Measurements from ENCODE around the gene PFN2. TPM values are rescaled to one million over a fixed set of nuclear protein-coding genes. Genes with fewer than 3 reads are reported as not detected.

Gene PFN2
- total and polyA plus RNA-seq, 2 experiments from 2014 or later, result 122 to 152 TPM

DNA sequence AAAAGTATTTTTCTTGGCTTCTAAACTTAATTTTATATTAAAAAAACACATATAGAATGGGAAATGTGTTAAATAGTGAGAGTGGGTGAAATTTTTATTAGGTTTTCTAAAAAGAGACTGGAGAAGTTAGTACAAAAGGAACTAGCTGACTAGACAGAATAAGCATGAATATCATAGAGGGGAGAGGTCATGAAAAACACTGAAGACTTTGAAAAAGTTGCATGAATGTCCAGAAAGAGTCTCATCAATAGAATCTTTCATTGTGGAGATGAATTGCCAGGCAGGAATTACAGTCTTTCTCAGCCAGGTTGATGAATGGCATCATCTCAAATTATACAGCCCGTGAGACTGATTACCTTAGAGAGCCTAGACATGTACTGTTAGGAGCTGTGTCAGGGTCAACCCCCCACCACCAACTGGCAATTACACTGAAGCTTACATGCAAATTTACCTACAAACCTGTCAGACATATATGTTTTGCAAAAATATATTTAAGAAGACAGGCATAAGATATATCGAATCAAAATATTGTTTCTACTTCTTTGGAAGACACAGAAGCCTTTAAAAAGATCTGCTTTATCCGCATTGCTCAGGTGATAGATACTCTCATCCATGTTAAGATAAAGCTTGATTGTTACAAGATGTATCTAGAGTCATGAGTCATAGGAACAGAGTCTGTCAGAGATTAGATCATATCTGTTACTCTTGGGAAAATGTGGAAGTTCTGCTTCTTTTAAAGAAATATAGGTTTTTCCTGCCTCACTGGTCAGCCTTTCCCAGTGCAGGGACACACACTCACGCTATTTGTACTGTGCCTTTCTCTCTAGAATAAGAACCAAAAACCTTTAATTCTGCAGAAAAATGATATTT is 34.8 kb upstream of the PFN2 start:
- Histone ChIP-seq H3K9me3 (ENCODE audit: low read depth) (no peaks in the 10 kb centered on the region), H3K27me3 (no peaks in the 10 kb centered on the region), H3K36me3 (no peaks in the 10 kb centered on the region), H3K4me3 (no peak overlapping the region), H3K4me1 (ENCODE audit: low read depth) (no peaks in the 10 kb centered on the region), H3K27ac (no peak overlapping the region)
- no peak for DNase-seq (ENCODE audit: low read depth in 1 of 2, low spot score in 1 of 2)
- TF ChIP-seq, protein P1, sequence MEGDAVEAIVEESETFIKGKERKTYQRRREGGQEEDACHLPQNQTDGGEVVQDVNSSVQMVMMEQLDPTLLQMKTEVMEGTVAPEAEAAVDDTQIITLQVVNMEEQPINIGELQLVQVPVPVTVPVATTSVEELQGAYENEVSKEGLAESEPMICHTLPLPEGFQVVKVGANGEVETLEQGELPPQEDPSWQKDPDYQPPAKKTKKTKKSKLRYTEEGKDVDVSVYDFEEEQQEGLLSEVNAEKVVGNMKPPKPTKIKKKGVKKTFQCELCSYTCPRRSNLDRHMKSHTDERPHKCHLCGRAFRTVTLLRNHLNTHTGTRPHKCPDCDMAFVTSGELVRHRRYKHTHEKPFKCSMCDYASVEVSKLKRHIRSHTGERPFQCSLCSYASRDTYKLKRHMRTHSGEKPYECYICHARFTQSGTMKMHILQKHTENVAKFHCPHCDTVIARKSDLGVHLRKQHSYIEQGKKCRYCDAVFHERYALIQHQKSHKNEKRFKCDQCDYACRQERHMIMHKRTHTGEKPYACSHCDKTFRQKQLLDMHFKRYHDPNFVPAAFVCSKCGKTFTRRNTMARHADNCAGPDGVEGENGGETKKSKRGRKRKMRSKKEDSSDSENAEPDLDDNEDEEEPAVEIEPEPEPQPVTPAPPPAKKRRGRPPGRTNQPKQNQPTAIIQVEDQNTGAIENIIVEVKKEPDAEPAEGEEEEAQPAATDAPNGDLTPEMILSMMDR (IDR thresholded peaks at IDR 0.05; ENCODE audit: low read depth, low read length), result no peak

DNA sequence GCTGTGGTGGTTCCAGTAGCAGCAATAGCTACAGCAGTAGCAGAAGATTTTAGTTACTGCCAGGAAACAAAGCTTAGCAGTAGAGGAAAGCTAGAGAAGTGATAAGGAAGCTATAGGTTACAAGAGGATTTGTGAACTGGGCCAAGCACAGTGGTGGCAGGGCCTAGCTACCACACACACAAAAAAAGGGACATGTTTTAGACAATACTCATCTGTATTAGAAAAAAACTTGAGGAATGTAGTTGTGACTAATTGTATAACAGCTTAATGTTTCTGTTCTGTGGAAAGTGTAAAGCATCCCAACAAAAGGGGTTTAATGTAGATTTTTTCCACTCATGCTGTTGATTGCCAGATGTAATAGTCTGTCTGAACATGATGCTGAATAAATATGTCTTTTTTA is 29.9 kb upstream of the PFN2 start:
- no peaks in the 10 kb centered on the region for H3K27me3 ChIP-seq
- H3K4me3 ChIP-seq, result no peak overlapping the region
- H3K36me3 ChIP-seq, result no peaks in the 10 kb centered on the region
- TF ChIP-seq, protein P1 (IDR thresholded peaks at IDR 0.05; ENCODE audit: low read depth, low read length), result no peak
- no peaks in the 10 kb centered on the region for H3K9me3 ChIP-seq (ENCODE audit: low read depth)
- H3K4me1 ChIP-seq (ENCODE audit: low read depth), result no peaks in the 10 kb centered on the region
- no peak overlapping the region for H3K27ac ChIP-seq
- DNase-seq (ENCODE audit: low read depth in 1 of 2, low spot score in 1 of 2), result no peak

DNA sequence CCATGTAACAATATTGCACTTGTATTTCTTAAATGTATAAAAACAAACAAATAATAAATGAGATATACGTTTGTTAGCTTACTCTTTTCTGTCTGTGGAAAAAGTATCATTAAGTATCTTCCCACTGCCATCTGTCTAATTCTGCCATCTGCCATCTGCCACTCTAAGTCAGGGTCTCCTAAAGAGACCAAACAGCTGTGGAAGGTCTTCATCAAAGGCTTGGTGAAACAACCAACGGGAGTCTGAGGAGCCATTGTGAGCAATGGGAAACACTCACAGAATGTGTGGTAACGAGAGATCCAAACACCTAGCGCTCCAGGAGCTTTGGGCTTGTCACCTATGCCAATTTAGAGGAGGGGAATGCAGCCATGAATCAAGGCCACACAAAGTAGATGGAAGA is 28.7 kb upstream of the PFN2 start:
- Histone ChIP-seq H3K27me3 (no peaks in the 10 kb centered on the region), H3K27ac (no peak overlapping the region), H3K4me1 (ENCODE audit: low read depth) (no peaks in the 10 kb centered on the region), H3K9me3 (ENCODE audit: low read depth) (no peaks in the 10 kb centered on the region), H3K36me3 (no peaks in the 10 kb centered on the region), H3K4me3 (no peak overlapping the region)
- no peak for DNase-seq (ENCODE audit: low read depth in 1 of 2, low spot score in 1 of 2)
- TF ChIP-seq, protein P1 (IDR thresholded peaks at IDR 0.05; ENCODE audit: low read depth, low read length), result no peak

DNA sequence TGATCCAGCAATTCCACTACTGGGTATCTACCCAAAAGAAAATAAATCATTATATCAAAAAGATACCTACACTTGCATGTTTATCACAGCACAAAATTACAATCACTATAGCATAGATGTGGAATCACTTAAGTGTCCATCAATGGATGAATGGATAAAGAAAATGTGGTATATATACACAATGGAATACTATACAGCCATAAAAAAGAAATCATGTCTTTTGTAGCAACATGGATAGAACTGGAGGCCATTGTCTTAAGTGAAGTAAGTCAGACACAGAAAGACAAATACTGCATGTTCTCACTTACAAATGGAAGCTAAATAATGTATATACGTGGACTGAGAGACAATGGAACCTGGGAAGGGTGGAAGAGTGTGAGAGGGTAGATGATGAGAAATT is 28.3 kb upstream of the PFN2 start:
- no peak overlapping the region for H3K27ac ChIP-seq
- no peaks in the 10 kb centered on the region for H3K4me1 ChIP-seq (ENCODE audit: low read depth)
- no peak overlapping the region for H3K4me3 ChIP-seq
- TF ChIP-seq, protein P1 (IDR thresholded peaks at IDR 0.05; ENCODE audit: low read depth, low read length), result no peak
- H3K36me3 ChIP-seq, result no peaks in the 10 kb centered on the region
- DNase-seq (ENCODE audit: low read depth in 1 of 2, low spot score in 1 of 2), result no peak
- H3K9me3 ChIP-seq (ENCODE audit: low read depth), result no peaks in the 10 kb centered on the region
- H3K27me3 ChIP-seq, result no peaks in the 10 kb centered on the region

DNA sequence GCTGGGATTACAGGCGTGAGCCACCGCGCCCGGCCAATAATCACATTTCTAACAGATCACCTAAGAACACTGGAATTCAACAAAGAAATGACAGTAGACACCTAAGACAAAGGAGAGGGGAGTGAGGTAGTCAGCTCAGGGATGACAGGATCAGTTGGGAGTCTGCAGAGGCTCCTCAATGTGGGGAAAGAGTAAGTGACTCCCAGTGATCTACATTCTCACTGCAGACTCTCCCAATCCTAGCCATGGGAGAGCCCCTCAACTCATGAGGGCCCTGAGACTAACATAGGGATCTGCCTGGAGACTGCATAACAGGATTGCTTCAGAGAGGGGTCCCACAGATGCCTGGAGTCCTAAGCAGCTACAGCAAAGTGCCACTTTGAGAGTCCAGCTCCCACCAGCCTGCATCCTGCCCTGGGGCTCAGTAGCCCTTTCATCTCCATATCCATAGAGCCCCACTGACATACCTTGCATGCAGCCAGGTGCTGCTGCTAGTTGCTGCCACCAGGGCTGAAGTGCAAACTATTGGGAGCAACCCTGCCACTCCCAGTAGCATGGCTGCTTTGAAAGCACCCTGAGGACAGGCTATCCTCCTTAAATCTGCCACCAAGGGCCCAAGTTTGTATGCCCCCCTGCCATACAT is 21.8 kb upstream of the PFN2 start:
- Histone ChIP-seq H3K4me1 (ENCODE audit: low read depth) (no peaks in the 10 kb centered on the region), H3K27ac (no peak overlapping the region), H3K9me3 (ENCODE audit: low read depth) (no peaks in the 10 kb centered on the region), H3K4me3 (no peak overlapping the region), H3K27me3 (no peaks in the 10 kb centered on the region), H3K36me3 (no peaks in the 10 kb centered on the region)
- DNase-seq (ENCODE audit: low read depth in 1 of 2, low spot score in 1 of 2), result no peak
- TF ChIP-seq, protein P1 (IDR thresholded peaks at IDR 0.05; ENCODE audit: low read depth, low read length), result no peak

Measured in cardiac muscle cell (in vitro differentiated cells and primary cell).